PC-3 (cell line): ENCODE data around the gene TMEM235. TPM values are rescaled to one million over a fixed set of nuclear protein-coding genes. Genes with fewer than 3 reads are reported as not detected.

Source experiments
- ATAC-seq: fragments of 200-7000 bp; cut with Tn5 transposase; 2 replicates; pipeline ENCODE4 v1.9.1; 2020; ENCODE audit warnings: mild to moderate bottlenecking, moderate library complexity
- BruUV-seq: library from RNA; stranded (reverse); fragments of 400-500 nt; replicated peaks from 2 replicates; lab custom pipeline; 2021; lab: Mats Ljungman, UMichigan
- CTCF ChIA-PET: fragments of 300-600 bp; sonication (Branson Sonifier 250); formaldehyde crosslinking; loops from one replicate; lab custom pipeline; 2022; ENCODE audit warnings: antibody characterized with exemption; lab: Charles Lee
- POLR2A ChIA-PET: fragments of 300-600 bp; sonication (Branson Sonifier 250); formaldehyde crosslinking; loops from one replicate; lab custom pipeline; 2022; ENCODE audit warnings: antibody characterized with exemption; ENCODE audit not compliant: unreplicated experiment; lab: Charles Lee
- DNase-seq: peaks from one replicate; pipeline ENCODE4 v3.0.0-alpha.2; 2015
- H2AFZ ChIP-seq: fragments of 300-600 bp; sonication (generic); 2 replicates; pipeline ENCODE4 v1.6.0; 2016; ENCODE audit warnings: antibody characterized with exemption, low read length
- H3F3A ChIP-seq: fragments of 300-600 bp; sonication (generic); one replicate; pipeline ENCODE4 v1.6.0; 2017; ENCODE audit warnings: antibody characterized with exemption, low read length, control low read depth, mild to moderate bottlenecking; ENCODE audit not compliant: unreplicated experiment
- H3K27ac ChIP-seq: fragments of 300-600 bp; sonication (generic); 2 replicates; pipeline ENCODE4 v1.5.1; 2016; ENCODE audit warnings: mild to moderate bottlenecking, low read length
- H3K27me3 ChIP-seq: fragments of 300-600 bp; sonication (generic); 2 replicates; pipeline ENCODE4 v1.6.1; 2016; ENCODE audit warnings: low read length, mixed read lengths
- H3K36me3 ChIP-seq: fragments of 300-600 bp; sonication (generic); 2 replicates; pipeline ENCODE4 v1.6.1; 2016; ENCODE audit warnings: low read depth, mixed run types, low read length, mixed read lengths
- H3K4me1 ChIP-seq: fragments of 300-600 bp; sonication (generic); 2 replicates; pipeline ENCODE4 v1.5.1; 2016; ENCODE audit warnings: low read length; ENCODE audit not compliant: insufficient read depth
- H3K4me2 ChIP-seq: fragments of 300-600 bp; sonication (generic); 2 replicates; pipeline ENCODE4 v1.6.0; 2016; ENCODE audit warnings: low read length
- H3K4me3 ChIP-seq: fragments of 300-600 bp; sonication (generic); 2 replicates; pipeline ENCODE4 v1.5.1; 2016; ENCODE audit warnings: mild to moderate bottlenecking, low read length, mixed read lengths
- H3K79me2 ChIP-seq: fragments of 300-600 bp; sonication (generic); 2 replicates; pipeline ENCODE4 v1.6.1; 2017; ENCODE audit warnings: low read length, mixed read lengths
- H3K9ac ChIP-seq: fragments of 300-600 bp; sonication (generic); 2 replicates; pipeline ENCODE4 v1.6.0; 2016; ENCODE audit warnings: mild to moderate bottlenecking, low read length
- H3K9me2 ChIP-seq: fragments of 300-600 bp; sonication (generic); replicated peaks from 2 replicates; pipeline ENCODE4 v1.6.1; 2016; ENCODE audit warnings: mixed run types, low read length, mixed read lengths
- H3K9me3 ChIP-seq: fragments of 300-600 bp; sonication (generic); 2 replicates; pipeline ENCODE4 v1.6.1; 2016; ENCODE audit warnings: low read length, mixed read lengths
- H4K20me1 ChIP-seq: fragments of 300-600 bp; sonication (generic); 2 replicates; pipeline ENCODE4 v1.6.1; 2016; ENCODE audit warnings: low read length, mixed read lengths
- EZH2 ChIP-seq: fragments of 300-600 bp; sonication (generic); IDR thresholded peaks from one replicate; pipeline ENCODE4 v1.6.1; 2017; ENCODE audit warnings: antibody characterized with exemption, mild to moderate bottlenecking, low read length; ENCODE audit not compliant: unreplicated experiment
- EZH2phosphoT487 ChIP-seq: fragments of 300-600 bp; sonication (generic); IDR thresholded peaks from 2 replicates; pipeline ENCODE4 v1.6.1; 2018; ENCODE audit warnings: mild to moderate bottlenecking, antibody characterized with exemption, low read length, borderline replicate concordance
- intact Hi-C: fragments of 100-400 bp; cut with micrococcal nuclease; formaldehyde crosslinking; loops from 2 replicates; pipeline ENCODE4 v1.9.0; 2023
- total RNA-seq: library from RNA; depleted of rRNA; stranded (reverse); fragments of >200 nt; gene quantifications from 2 replicates; pipeline ENCODE4 v1.2.3, GENCODE V29; 2014
- TF ChIP-seq, protein P1 (sequence below): fragments of 300-600 bp; sonication (generic); conservative IDR thresholded peaks from 2 replicates; pipeline ENCODE4 v1.5.1; 2017; ENCODE audit warnings: antibody characterized with exemption, low read depth, mild to moderate bottlenecking, low read length

TMEM235 gene
- total RNA-seq, 1 experiment from 2014 or later = not detected

- DNase-seq (no peak), ATAC-seq (no peak)
- no peaks in the 10 kb centered on the region for H3K79me2 ChIP-seq
- H3K4me3 ChIP-seq = 0 out of 2 replicates have a peak overlapping the region, but pooled peaks have one; percentile 21
- H3K9me2 ChIP-seq = no peaks in the 10 kb centered on the region
- no TSS peak for BruUV-seq
- H3K9ac ChIP-seq = no peak overlapping the region
- no peaks in the 10 kb centered on the region for H4K20me1 ChIP-seq
- H2AFZ ChIP-seq = peak overlapping the region; percentile 58
- H3K27ac ChIP-seq = no peak overlapping the region
- no peaks in the 10 kb centered on the region for H3K9me3 ChIP-seq
- CTCF ChIA-PET = no interaction called here
- H3K36me3 ChIP-seq = no peaks in the 10 kb centered on the region
- peaks cover 6% of the 10 kb centered on the region; the same call in 1 of the 2 replicates for H3K4me1 ChIP-seq
- no peak for TF ChIP-seq EZH2
- TF ChIP-seq, protein P1, sequence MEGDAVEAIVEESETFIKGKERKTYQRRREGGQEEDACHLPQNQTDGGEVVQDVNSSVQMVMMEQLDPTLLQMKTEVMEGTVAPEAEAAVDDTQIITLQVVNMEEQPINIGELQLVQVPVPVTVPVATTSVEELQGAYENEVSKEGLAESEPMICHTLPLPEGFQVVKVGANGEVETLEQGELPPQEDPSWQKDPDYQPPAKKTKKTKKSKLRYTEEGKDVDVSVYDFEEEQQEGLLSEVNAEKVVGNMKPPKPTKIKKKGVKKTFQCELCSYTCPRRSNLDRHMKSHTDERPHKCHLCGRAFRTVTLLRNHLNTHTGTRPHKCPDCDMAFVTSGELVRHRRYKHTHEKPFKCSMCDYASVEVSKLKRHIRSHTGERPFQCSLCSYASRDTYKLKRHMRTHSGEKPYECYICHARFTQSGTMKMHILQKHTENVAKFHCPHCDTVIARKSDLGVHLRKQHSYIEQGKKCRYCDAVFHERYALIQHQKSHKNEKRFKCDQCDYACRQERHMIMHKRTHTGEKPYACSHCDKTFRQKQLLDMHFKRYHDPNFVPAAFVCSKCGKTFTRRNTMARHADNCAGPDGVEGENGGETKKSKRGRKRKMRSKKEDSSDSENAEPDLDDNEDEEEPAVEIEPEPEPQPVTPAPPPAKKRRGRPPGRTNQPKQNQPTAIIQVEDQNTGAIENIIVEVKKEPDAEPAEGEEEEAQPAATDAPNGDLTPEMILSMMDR = no peak
- TF ChIP-seq EZH2phosphoT487 = no peak
- POLR2A ChIA-PET = no interaction called here
- 0 out of 2 replicates have a peak, but pooled peaks cover 4% of the 10 kb centered on the region for H3K27me3 ChIP-seq
- peak overlapping the region; percentile 62 for H3K4me2 ChIP-seq
- H3F3A ChIP-seq = no peaks in the 10 kb centered on the region
- intact Hi-C loops = no loop called here
Measured at GRCh38 chr17:78272914-78273258, 41.5 kb downstream of the TMEM235 start.

GRCh38 chr17:78273813-78274212 is 42.4 kb downstream of the TMEM235 start:
- Histone ChIP-seq H2AFZ (no peak overlapping the region), H3K4me2 (no peak overlapping the region), H3K9ac (no peak overlapping the region), H3F3A (no peaks in the 10 kb centered on the region), H3K27ac (no peak overlapping the region), H3K4me3 (no peak overlapping the region), H3K4me1 (peaks cover 6% of the 10 kb centered on the region; the same call in 1 of the 2 replicates), H3K36me3 (no peaks in the 10 kb centered on the region), H3K27me3 (0 out of 2 replicates have a peak, but pooled peaks cover 4% of the 10 kb centered on the region), H3K9me2 (no peaks in the 10 kb centered on the region), H3K9me3 (no peaks in the 10 kb centered on the region), H4K20me1 (no peaks in the 10 kb centered on the region), H3K79me2 (no peaks in the 10 kb centered on the region)
- POLR2A ChIA-PET = no interaction called here
- intact Hi-C loops = no loop called here
- CTCF ChIA-PET = no interaction called here
- TF ChIP-seq, protein P1 = no peak
- TF ChIP-seq EZH2 = no peak
- TF ChIP-seq EZH2phosphoT487 = no peak
- no TSS peak for BruUV-seq
- no peak for DNase-seq
- ATAC-seq = no peak

GRCh38 chr17:78275355-78275754 is 43.9 kb downstream of the TMEM235 start:
- Histone ChIP-seq H3K9me2 (no peaks in the 10 kb centered on the region), H3K79me2 (no peaks in the 10 kb centered on the region), H3K27me3 (no peaks in the 10 kb centered on the region), H4K20me1 (no peaks in the 10 kb centered on the region), H3K4me3 (no peak overlapping the region), H3K4me2 (no peak overlapping the region), H3K9me3 (no peaks in the 10 kb centered on the region), H3K27ac (no peak overlapping the region), H3K4me1 (peaks cover 6% of the 10 kb centered on the region; the same call in 1 of the 2 replicates), H3K9ac (no peak overlapping the region), H3F3A (no peaks in the 10 kb centered on the region), H2AFZ (no peak overlapping the region), H3K36me3 (no peaks in the 10 kb centered on the region)
- BruUV-seq = no TSS peak
- intact Hi-C loops = no loop called here
- CTCF ChIA-PET = no interaction called here
- POLR2A ChIA-PET = no interaction called here
- DNase-seq (no peak), ATAC-seq (no peak)
- TF ChIP-seq EZH2phosphoT487 (no peak), EZH2 (no peak)
- TF ChIP-seq, protein P1 = no peak
